Epithelial cell of prostate (primary cell): ENCODE measurements around the gene PCNT.
A peak's percentile ranks its signal among the peaks of the same experiment; 100 is the strongest.

Experiments used
- DNase-seq: peaks from one replicate; pipeline ENCODE4 v3.0.0-alpha.2; 2011; ENCODE audit warnings: low read depth, low spot score
- H3K27ac ChIP-seq: fragments of 450-650 bp; 2 replicates; pipeline ENCODE4 v1.5.1; 2017; ENCODE audit warnings: mild to moderate bottlenecking

Gene PCNT

DNA sequence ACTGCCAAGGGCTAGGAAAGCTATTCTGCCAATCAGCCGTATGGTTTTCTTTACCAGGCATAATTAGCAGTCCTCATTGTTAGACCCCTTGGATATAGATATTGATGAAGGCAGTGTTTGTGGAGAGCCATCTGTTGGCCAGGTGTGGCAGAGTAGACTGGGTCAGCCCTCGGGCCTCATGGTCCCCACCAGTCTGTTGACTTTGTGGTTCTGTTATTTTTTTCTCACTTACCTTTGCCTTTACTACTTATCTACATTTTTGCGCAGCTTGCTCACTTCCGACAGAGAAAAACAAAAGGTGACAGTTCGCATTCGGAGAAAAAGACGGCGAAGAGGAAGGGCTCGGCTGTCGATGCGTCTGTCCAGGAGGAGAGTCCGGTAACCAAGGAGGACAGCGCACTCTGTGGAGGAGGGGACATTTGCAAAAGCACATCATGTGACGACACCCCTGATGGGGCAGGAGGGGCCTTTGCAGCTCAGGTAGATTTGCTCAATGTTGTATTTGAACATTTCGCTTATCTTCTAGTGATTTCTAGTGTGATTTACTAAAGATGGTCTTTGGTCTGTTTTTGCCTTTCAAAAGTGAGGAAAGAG is 2.3 kb downstream of the PCNT start:
- DNase-seq = no peak
- H3K27ac ChIP-seq = peak overlapping the region; percentile 89

DNA sequence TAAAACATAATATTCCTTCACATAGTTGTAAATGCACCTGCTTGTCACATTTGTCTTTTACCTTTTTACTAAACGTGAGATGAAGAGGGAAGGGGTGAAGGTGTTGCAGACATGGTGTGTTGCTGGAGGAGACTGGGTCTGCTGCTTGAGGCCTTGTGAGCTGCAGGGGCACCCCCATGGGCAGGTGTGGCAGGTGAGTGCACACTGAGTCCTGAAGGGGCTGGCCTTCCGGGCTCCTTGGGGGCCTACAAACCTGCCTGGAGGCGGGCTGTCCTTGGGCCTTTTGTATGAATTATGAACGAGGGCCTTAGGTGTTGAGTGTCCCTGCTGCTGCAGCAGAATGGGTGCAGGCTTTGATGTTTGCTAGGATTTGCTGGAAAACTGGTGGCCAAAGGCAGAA is 3.8 kb downstream of the PCNT start:
- DNase-seq = no peak

DNA sequence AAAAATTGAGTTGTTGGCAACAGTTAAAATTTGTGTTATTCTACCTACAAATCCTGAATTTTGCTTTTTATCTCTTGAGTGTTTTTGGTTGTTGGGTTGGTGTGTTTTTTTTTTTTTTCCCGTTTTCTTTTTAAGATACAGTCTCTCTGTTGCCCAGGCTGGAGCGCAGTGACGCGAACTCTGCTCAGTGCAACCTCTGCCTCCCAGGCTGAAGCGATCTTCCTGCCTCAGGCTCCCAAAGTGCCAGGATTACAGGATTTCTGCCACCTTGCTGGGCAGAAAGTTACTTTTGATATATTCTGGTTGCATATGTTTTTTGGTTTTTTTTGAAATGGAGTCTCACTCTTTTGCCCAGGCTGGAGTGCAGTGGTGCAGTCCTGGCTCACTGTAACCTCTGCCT is 4.2 kb downstream of the PCNT start:
- H3K27ac ChIP-seq = no peak overlapping the region
- DNase-seq = no peak

More for the DNA sequence above, 3.8 kb downstream of the PCNT start:
- H3K27ac ChIP-seq = no peak overlapping the region

DNA sequence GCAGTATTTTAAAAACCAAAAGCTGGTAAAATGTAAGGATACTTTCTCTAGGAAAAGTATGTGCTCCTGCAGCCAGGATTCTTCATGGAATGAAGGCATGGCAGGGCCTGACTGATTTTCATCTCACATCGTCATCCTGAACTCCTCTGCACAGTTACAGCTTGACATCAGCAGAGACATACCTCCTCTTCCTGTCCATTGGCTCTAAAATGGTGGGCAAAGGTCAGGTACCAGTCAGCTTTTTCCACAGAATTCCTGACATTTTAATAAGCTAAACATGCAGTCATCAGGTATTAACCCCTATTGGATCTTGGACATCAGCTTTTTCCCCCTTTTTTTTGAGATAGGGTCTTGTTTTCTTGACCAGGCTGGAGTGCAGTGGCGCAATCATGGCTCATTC is 5.8 kb downstream of the PCNT start:
- no peak for DNase-seq
- H3K27ac ChIP-seq = no peak overlapping the region

DNA sequence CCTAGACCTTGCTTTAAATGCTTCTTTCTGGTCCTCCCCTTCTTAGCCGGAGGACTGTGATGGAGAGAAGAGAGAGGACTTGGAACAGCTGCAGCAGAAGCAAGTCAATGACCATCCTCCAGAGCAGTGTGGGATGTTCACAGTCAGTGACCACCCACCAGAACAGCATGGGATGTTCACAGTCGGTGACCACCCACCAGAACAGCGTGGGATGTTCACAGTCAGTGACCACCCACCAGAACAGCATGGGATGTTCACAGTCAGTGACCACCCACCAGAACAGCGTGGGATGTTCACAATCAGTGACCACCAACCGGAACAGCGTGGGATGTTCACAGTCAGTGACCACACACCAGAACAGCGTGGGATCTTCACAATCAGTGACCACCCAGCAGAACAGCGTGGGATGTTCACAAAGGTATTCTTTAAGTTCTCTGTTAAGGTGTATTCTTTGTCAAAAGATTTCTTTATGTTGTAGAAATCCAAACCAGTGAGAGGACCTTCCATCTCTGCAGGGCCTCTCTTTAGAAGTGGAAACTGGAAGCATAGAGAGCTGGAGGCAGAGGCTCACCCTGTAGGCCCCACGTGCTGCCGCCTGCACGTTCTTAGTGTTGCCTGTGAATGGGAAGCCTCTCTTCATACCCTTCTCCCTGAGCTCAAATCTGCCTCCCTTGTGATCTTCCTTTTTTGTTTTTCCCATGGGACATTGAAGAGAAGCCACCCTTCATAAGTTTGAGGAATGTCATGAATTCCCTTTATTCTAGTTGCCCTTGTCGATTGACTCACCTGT is 10.6 kb downstream of the PCNT start:
- no peak overlapping the region for H3K27ac ChIP-seq

DNA sequence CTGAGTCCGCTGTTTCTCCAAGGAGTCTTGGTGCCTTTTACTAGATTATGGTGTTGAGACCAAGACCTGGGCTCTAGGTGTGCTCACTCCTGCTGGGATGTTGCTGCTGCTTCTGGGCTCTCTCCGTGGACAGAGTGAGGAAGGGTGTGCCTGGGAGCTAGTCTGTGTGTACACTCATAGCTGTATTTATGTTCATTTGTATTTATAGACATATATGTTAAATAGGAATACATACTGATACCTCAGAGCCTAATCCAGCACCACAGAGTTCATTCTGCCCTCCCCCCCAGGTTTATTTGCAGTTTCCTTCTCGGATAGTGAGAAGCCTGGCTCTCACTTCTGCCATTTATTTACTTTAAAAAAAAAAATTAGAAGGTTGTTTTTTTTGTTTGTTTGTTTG is 12.6 kb downstream of the PCNT start:
- DNase-seq = no peak
- no peak overlapping the region for H3K27ac ChIP-seq

More for the DNA sequence above, 10.6 kb downstream of the PCNT start:
- no peak for DNase-seq

DNA sequence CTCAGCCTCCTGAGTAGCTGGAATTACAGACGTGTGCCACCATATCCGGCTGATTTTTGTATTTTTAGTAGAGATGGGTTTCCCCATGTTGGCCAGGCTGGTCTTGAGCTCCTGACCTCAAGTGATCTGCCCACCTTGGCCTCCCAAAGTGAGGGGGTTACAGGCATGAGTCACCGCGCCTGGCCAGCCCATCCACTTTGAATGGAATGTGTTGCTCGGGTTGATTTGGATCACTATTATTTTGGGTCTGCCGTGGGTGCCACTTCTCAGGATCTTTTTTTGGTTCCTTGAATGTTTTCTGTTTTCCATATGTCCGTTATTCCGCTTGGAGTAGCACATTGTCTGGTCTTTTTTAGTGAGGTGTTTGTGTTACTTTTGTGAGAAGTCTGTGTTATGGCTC is 17.0 kb downstream of the PCNT start:
- DNase-seq = no peak
- H3K27ac ChIP-seq = no peak overlapping the region

DNA sequence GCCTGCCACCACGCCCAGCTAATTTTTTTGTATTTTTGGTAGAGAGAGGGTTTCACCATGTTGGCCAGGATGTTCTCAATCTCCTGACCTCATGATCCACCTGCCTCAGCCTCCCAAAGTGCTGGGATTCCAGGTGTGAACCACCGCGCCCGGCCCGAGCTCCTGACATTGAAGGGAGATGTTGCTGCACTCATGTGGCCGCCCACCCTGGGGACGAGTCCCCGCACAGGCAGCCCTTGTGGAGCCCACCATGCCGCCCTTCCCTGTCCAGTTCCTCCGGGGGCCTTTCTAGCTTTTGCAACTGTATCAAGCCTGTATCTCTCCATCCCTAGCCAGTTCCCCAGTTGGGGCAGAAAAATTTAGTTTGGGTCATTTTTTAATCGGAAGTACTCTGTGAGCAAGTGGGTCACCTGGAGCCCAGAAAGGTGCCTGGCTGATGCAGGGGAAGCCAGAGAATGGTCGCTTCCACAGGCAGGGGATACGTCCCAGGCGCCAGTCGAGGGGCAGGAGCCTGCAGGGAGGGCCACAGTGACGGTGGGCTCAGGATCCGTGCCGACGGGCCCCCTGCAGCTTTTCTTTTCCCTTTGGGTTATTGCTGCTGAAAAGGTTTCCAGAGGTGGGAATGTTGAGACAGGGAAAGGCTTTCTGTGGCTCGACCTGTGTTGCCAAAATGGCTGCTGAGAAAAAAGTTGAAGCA is 20.4 kb downstream of the PCNT start:
- no peak overlapping the region for H3K27ac ChIP-seq
- DNase-seq = no peak

DNA sequence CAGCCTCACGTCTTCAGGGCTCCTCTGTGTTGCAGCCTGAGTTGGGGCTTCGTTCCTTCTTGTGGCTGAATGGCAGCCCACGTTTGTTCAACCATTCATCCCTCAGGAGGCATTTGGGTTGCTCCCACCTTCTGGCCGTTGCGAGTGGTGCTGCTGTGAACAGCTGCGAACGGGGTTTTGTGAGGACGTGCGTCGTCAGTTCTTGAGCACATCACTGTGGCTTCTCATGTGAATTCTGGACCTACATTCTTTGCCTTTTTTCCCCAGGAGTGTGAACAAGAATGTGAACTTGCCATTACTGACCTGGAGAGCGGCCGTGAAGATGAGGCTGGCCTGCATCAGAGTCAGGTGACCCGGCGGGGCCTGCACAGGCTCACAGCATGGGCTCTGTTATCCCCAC is 21.9 kb downstream of the PCNT start:
- no peak for DNase-seq
- H3K27ac ChIP-seq = no peak overlapping the region

DNA sequence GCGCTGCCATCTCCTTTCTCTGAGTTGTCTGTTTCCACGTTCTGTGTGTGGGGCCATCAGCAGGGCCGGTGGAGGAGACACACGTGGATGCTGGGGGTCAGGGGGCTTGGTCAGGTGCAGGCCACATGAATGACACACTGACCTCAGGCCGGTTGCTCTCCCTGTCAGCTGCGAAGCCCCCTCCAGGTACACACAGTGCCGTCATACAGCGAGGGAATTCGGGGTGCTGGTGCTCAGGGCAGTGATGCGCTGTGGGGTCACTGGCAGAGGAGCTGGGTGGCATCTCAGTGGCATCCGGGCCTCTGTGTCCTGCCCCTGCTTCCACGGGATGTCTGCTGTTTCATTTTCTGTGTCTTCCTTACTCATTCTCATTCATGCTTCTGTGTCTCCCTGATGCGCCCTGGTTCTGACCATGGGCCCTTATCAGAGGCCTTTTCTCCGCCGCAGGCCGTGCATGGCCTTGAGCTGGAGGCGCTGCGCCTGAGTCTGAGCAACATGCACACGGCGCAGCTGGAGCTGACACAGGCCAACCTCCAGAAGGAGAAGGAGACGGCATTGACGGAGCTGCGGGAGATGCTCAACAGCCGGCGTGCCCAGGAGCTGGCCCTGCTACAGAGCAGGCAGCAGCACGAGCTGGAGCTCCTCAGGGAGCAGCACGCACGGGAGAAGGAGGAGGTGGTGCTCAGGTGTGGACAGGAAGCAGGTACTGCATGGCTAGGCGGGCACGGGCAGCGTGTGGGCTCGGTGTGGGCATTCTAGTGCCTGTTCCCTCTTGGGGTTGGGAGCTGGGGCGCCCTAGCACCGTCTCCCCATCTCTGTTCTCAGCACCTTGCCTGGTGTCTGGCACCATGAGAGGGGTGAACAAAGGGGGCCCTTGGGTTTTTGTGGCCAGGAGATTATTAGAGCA is 22.6 kb downstream of the PCNT start:
- no peak for DNase-seq
- no peak overlapping the region for H3K27ac ChIP-seq

DNA sequence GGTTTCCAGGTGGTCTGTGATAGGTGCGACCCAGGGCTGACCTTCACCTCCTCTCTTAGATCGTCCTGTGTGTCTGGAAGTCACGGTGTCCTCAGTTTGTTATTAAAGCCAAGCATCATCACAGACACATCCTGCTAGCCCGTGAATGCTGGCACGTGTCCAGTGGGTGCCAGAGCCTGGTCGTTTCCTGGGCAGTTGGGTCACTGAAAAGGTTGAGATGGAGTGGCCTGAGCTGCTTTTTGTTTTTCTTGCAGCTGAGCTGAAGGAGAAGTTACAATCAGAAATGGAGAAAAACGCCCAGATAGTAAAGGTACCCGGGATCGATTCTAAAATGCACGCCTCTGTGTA is 23.2 kb downstream of the PCNT start:
- H3K27ac ChIP-seq = no peak overlapping the region
- DNase-seq = no peak

DNA sequence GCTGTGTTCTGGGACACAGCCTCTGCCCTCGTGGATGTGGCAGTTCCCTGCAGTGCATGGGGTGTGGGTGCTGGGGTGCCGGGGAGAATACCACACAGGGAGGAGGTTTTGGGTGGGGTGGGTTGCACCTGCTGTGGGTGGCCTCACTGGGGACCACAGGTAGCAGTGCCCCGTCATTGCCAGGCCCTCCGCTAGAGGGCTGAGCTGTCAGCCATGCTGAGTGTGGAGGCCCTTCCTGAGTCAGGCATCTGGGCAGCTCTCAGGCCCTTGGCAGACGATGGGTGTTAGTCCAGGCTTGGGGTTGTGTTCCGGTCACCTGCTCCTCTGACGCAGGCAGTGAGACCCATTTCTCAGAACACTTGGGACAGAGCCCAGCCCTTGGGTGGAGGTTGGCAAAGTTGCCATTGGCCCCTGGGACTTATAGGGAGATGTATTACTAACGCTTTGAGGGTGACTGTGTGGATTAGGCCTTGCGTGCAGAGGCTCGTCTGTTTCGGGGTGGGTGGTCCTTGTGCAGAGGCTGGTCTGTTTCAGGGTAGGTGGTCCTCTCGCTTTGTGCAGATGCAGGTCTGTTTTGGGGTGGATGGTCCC is 23.9 kb downstream of the PCNT start:
- no peak for DNase-seq
- no peak overlapping the region for H3K27ac ChIP-seq

DNA sequence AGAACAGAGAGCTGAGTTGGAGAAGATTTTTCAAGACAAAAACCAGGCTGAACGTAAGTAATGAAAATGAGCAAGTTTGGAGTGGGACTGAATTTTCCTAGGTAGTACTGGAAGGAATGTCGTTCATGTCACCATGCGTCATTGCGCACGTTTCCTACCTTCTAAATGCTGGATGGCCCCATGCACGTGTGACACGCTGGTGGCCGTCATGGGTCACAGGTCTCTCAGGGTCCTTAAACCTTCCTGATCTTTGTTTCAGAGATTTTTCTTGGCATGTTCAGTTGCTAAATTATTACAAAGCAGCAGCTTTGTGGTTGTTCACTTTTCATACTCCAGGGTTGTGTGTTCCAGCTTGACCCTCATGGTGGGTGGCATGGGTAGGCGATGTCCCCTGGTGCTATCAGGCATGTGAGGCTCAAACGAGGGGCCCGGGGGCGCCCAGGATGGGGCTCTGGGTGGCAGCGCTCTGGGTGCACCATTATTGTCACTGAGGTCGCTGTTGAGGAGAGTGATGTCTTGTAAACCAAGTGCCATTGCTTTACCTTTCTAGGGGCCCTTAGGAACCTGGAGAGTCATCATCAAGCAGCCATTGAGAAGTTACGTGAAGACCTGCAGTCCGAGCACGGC is 25.3 kb downstream of the PCNT start:
- no peak for DNase-seq
- no peak overlapping the region for H3K27ac ChIP-seq

DNA sequence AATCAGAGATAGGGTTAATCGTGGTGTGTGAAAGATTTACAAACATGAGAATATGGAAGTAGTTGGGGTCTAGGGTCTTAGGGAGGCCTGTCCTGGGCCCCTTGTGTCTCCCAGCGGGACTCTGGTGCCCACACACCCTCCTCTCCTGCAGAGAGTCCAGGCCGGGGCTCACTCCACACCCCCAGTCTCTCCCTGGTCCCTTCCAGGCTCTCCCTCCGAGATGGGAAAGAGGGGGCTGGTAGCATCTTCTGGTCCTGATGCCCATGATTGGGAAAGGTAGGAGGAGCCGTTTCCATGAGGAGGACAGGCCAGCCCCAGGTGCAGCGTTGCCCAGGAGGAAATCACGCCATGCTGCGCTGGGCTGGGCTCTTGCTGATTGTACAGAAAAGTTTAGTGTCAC is 26.6 kb downstream of the PCNT start:
- no peak overlapping the region for H3K27ac ChIP-seq
- DNase-seq = no peak

DNA sequence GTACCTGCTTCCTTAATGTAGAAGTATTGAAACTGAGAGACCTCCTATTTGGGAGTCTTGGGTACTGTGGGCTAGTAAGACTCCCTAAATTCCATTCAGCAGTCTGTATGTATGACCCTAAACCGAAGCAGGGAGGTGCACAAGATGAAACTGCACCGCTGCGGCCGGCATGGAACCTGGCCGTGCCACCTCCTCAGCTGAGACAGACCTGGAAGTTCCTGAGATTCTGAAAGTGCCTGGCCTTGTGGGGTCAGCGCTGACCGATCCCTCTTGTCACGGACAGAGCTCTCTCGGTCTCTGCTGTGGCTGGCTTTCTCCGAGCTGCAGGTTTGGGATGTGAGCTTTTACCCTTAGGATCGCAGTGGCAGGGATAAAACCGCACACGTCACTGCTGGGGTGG is 27.0 kb downstream of the PCNT start:
- no peak for DNase-seq

DNA sequence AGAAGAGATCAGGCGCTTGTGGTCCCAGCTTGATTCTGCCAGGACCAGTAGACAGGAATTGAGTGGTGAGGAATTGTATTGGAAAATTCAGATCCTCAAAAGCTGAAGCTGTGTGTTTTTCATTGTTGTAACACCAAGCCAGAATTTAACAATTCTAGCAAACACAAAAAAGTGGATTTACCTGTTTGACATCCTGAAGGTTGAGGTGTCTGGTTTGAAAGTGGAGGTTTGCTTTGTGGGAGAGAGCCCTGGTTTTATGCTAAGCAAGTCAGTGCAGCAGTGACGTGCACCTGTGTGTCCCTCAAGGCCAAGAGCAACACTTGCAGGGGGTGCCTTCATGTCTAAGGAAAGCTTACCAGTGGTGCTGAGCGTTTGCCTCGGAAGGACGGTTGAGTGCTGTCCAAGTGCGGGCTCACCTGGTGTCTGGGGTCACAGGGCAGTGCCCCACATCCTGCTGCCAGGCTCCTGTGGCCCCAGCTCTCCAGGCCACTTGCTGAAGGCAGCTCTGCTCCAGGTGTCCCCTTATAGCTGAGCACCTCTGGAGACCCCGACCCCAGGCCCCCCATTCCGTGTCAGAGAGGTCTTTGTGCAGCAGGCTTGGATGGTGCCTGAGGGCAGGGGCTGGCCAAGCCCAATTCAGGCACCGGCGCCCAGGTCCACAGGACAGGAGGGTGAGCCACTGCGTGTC is 27.7 kb downstream of the PCNT start:
- DNase-seq = no peak

More for the DNA sequence above, 27.0 kb downstream of the PCNT start:
- H3K27ac ChIP-seq = no peak overlapping the region

DNA sequence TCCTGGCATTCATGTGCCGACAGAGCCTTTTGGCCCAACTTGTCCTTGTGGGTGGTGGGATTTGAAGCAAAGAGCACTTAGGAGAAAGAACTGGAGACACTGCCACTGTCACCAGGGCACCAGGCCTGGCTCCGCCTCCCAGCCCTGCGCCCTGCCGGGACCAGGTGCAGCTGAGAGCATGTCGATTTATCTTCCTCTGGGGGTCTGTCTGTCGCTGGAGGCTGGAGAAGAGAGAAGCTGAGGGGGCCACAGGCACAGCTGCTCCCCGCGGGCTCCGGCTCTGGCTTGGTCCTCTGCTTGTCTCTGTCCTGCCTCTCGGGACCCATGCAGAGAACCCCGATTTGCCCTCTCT is 28.2 kb downstream of the PCNT start:
- no peak overlapping the region for H3K27ac ChIP-seq
- no peak for DNase-seq

More for the DNA sequence above, 27.7 kb downstream of the PCNT start:
- no peak overlapping the region for H3K27ac ChIP-seq

DNA sequence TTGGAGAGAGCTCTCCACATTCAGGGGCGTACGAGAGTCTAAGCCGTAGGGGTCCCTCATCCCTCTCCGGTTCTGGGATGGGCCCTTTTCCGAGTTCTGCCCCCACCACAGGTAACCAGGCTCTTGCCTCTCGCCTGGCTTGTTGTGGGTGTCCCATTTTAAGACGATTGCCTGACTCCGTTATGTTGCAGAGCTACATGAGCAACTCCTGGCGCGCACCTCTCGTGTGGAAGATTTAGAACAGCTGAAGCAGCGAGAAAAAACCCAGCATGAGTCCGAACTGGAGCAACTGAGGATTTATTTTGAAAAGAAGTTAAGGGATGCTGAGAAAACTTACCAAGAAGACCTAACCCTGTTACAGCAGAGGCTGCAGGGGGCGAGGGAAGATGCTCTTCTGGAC is 29.0 kb downstream of the PCNT start:
- no peak for DNase-seq
- H3K27ac ChIP-seq = no peak overlapping the region

DNA sequence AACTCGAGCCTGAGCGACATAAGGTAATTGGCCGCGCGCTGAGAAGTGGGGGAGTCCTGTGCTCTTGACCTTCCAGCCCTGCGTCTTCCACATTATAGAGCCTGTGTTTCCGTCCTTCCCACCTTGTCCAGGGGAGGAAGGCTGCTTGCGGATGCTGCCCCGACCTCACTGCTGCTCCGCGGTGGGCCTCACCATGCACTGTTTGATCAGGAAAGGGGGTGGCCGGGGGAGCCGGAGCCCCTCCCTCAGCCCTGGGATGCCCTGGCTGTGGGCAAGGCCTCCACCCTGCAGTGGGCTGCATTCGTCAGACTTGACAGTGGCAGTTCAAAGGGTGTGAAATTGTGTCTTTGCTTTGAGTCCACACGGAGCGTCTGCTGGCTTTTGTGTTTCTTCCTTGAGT is 30.1 kb downstream of the PCNT start:
- no peak for DNase-seq
- H3K27ac ChIP-seq = no peak overlapping the region
